ENCODE measurements around the gene ADAMTS9.
A peak's percentile ranks its signal among the peaks of the same experiment; 100 is the strongest.
"Not testable (repeated sequence)": the region's sequence is repeated elsewhere in the genome, so short reads cannot be mapped to it uniquely, and the experiment has no call there.

ADAMTS9 gene

DNA sequence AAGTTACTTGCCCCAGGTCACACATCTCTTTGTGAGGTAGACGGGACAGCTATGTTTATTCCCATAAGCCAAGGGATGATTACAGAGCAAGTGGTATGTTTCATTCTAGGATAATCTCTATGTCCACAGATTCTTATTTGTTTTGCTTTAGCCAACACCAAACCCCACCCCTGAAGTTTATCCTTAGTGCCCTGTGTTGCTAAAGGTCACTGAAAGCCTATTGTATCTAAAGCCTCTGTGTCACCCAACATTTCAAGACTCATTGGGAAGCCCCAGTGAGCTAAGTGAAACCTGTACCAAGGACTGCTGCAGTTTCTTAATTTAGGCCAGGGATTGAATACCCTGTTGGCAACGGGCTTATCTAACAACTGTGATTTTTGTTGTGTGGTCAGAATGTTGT lies 135.6 kb downstream of the ADAMTS9 start:
- peak overlapping the region; percentile 62 for H3K27ac ChIP-seq (ENCODE audit: low read depth, low read length)
- no peak overlapping the region for H3K4me3 ChIP-seq (ENCODE audit: low read length)
- H3K9ac ChIP-seq (ENCODE audit: low read length) = no peak overlapping the region
- H3K36me3 ChIP-seq (ENCODE audit: control insufficient read depth, insufficient read depth, low read length) = peaks cover 3% of the 10 kb centered on the region
- H3K4me1 ChIP-seq (ENCODE audit: control insufficient read depth, insufficient read depth, low read length) = peaks cover 37% of the 10 kb centered on the region
- H3K27me3 ChIP-seq (ENCODE audit: control insufficient read depth, insufficient read depth, low read length) = no peaks in the 10 kb centered on the region

DNA sequence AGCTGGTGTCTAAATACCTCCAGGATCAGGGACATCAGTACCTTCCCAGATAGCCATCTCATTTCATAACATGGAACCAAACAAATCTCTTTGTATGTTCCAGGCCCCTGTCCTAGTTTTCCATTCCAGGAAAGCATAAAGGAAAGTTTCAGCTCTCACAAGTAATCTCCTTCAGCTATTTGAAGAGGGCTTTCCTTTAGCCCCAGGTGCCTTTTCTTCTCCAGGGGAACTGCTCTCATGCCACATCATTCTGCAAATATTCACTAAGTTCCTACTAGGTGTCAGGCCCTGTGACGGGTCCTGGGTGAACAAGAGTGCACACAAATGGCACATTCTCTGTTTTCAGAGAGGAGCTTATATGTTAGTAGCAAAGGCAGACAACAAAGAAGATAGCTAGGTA lies 136.1 kb downstream of the ADAMTS9 start:
- H3K27ac ChIP-seq (ENCODE audit: low read depth, low read length) = peak overlapping the region; percentile 62

DNA sequence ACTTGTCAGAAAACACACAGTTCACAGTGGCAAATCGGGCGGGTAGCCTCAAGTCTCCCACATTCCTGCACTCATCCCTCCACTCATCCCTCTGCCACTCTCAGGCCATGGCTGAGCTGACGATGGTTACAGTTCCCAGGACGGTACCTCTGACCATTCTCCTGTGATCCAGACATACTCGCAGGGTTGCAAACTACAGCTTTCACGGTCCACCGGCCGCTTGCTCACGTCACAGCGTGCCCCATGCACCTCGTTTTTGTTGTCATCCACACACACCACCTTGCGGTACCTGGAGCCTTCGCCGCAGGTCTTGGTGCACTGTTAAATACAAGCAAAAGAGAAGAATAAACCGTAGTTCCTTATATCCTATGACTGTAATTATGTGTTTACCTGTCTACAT lies 137.1 kb downstream of the ADAMTS9 start:
- peaks cover 41% of the 10 kb centered on the region for H3K4me1 ChIP-seq (ENCODE audit: control insufficient read depth, insufficient read depth, low read length)

More for the DNA sequence above, 136.1 kb downstream of the ADAMTS9 start:
- Histone ChIP-seq H3K9ac (ENCODE audit: low read length) (no peak overlapping the region), H3K36me3 (ENCODE audit: control insufficient read depth, insufficient read depth, low read length) (peaks cover 3% of the 10 kb centered on the region), H3K27me3 (ENCODE audit: control insufficient read depth, insufficient read depth, low read length) (no peaks in the 10 kb centered on the region), H3K4me1 (ENCODE audit: control insufficient read depth, insufficient read depth, low read length) (peaks cover 41% of the 10 kb centered on the region), H3K4me3 (ENCODE audit: low read length) (no peak overlapping the region)

DNA sequence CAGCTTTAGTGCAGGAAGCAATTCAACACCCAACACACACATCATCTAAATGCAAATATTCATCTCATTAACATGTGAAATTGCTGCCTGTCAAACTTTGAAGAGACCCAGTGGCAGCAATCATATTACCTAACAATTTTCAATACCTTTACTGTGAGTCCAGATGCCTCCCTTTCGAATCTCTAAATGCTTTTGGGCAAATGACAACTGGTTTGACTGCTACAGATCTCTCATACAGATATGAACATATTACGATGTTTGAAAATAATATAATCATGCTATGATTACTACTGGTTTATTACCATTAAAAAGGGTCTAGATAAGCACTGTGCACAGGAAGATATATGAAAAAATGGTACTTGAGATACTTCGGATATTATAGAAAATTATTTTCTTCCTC lies 137.9 kb downstream of the ADAMTS9 start:
- H3K36me3 ChIP-seq (ENCODE audit: control insufficient read depth, insufficient read depth, low read length) = no peaks in the 10 kb centered on the region
- no peak overlapping the region for H3K4me3 ChIP-seq (ENCODE audit: low read length)
- peak overlapping the region; percentile 80 for H3K27ac ChIP-seq (ENCODE audit: low read depth, low read length)
- peaks cover 40% of the 10 kb centered on the region for H3K4me1 ChIP-seq (ENCODE audit: control insufficient read depth, insufficient read depth, low read length)
- H3K27me3 ChIP-seq (ENCODE audit: control insufficient read depth, insufficient read depth, low read length) = no peaks in the 10 kb centered on the region
- no peak overlapping the region for H3K9ac ChIP-seq (ENCODE audit: low read length)

More for the DNA sequence above, 137.1 kb downstream of the ADAMTS9 start:
- H3K4me3 ChIP-seq (ENCODE audit: low read length) = no peak overlapping the region
- H3K36me3 ChIP-seq (ENCODE audit: control insufficient read depth, insufficient read depth, low read length) = no peaks in the 10 kb centered on the region
- no peaks in the 10 kb centered on the region for H3K27me3 ChIP-seq (ENCODE audit: control insufficient read depth, insufficient read depth, low read length)
- H3K27ac ChIP-seq (ENCODE audit: low read depth, low read length) = peak overlapping the region; percentile 80
- no peak overlapping the region for H3K9ac ChIP-seq (ENCODE audit: low read length)

- H3K27me3 ChIP-seq (ENCODE audit: control insufficient read depth, insufficient read depth, low read length) = no peaks in the 10 kb centered on the region
- no peak overlapping the region for H3K9ac ChIP-seq (ENCODE audit: low read length)
- peak overlapping the region; percentile 80 for H3K27ac ChIP-seq (ENCODE audit: low read depth, low read length)
- peaks cover 34% of the 10 kb centered on the region for H3K4me1 ChIP-seq (ENCODE audit: control insufficient read depth, insufficient read depth, low read length)
- H3K4me3 ChIP-seq (ENCODE audit: low read length) = no peak overlapping the region
- no peaks in the 10 kb centered on the region for H3K36me3 ChIP-seq (ENCODE audit: control insufficient read depth, insufficient read depth, low read length)
Observed at GRCh38 chr3:64548200-64548889, 139.5 kb downstream of the ADAMTS9 start.

GRCh38 chr3:64546856-64547255 lies 140.9 kb downstream of the ADAMTS9 start:
- Histone ChIP-seq H3K27me3 (ENCODE audit: control insufficient read depth, insufficient read depth, low read length) (no peaks in the 10 kb centered on the region), H3K9ac (ENCODE audit: low read length) (no peak overlapping the region), H3K36me3 (ENCODE audit: control insufficient read depth, insufficient read depth, low read length) (no peaks in the 10 kb centered on the region), H3K27ac (ENCODE audit: low read depth, low read length) (peak overlapping the region; percentile 80), H3K4me1 (ENCODE audit: control insufficient read depth, insufficient read depth, low read length) (peaks cover 32% of the 10 kb centered on the region), H3K4me3 (ENCODE audit: low read length) (no peak overlapping the region)

- H3K27me3 ChIP-seq (ENCODE audit: control insufficient read depth, insufficient read depth, low read length); H3K36me3 ChIP-seq (ENCODE audit: control insufficient read depth, insufficient read depth, low read length); H3K9ac ChIP-seq (ENCODE audit: low read length); H3K27ac ChIP-seq (ENCODE audit: low read depth, low read length); H3K4me3 ChIP-seq (ENCODE audit: low read length): not testable (repeated sequence)
- H3K4me1 ChIP-seq (ENCODE audit: control insufficient read depth, insufficient read depth, low read length) = peaks cover 29% of the 10 kb centered on the region
Observed at GRCh38 chr3:64545239-64545638, 142.6 kb downstream of the ADAMTS9 start.

GRCh38 chr3:64541803-64542202 lies 146.0 kb downstream of the ADAMTS9 start:
- no peak overlapping the region for H3K9ac ChIP-seq (ENCODE audit: low read length)
- no peak overlapping the region for H3K4me3 ChIP-seq (ENCODE audit: low read length)
- no peaks in the 10 kb centered on the region for H3K27me3 ChIP-seq (ENCODE audit: control insufficient read depth, insufficient read depth, low read length)
- no peak overlapping the region for H3K27ac ChIP-seq (ENCODE audit: low read depth, low read length)
- H3K4me1 ChIP-seq (ENCODE audit: control insufficient read depth, insufficient read depth, low read length) = peaks cover 12% of the 10 kb centered on the region
- no peaks in the 10 kb centered on the region for H3K36me3 ChIP-seq (ENCODE audit: control insufficient read depth, insufficient read depth, low read length)

- Histone ChIP-seq H3K4me1 (ENCODE audit: control insufficient read depth, insufficient read depth, low read length) (peaks cover 11% of the 10 kb centered on the region), H3K4me3 (ENCODE audit: low read length) (no peak overlapping the region), H3K9ac (ENCODE audit: low read length) (no peak overlapping the region), H3K36me3 (ENCODE audit: control insufficient read depth, insufficient read depth, low read length) (no peaks in the 10 kb centered on the region), H3K27ac (ENCODE audit: low read depth, low read length) (peak overlapping the region; percentile 68), H3K27me3 (ENCODE audit: control insufficient read depth, insufficient read depth, low read length) (no peaks in the 10 kb centered on the region)
Observed at GRCh38 chr3:64539451-64540196, 148.2 kb downstream of the ADAMTS9 start.

GRCh38 chr3:64536166-64536565 lies 151.6 kb downstream of the ADAMTS9 start:
- peaks cover 15% of the 10 kb centered on the region for H3K4me1 ChIP-seq (ENCODE audit: control insufficient read depth, insufficient read depth, low read length)
- H3K36me3 ChIP-seq (ENCODE audit: control insufficient read depth, insufficient read depth, low read length) = no peaks in the 10 kb centered on the region
- no peak overlapping the region for H3K9ac ChIP-seq (ENCODE audit: low read length)
- no peaks in the 10 kb centered on the region for H3K27me3 ChIP-seq (ENCODE audit: control insufficient read depth, insufficient read depth, low read length)
- no peak overlapping the region for H3K4me3 ChIP-seq (ENCODE audit: low read length)
- H3K27ac ChIP-seq (ENCODE audit: low read depth, low read length) = no peak overlapping the region

GRCh38 chr3:64533617-64534317 lies 154.0 kb downstream of the ADAMTS9 start:
- peak overlapping the region; percentile 66 for H3K27ac ChIP-seq (ENCODE audit: low read depth, low read length)
- H3K4me3 ChIP-seq (ENCODE audit: low read length) = no peak overlapping the region
- no peaks in the 10 kb centered on the region for H3K36me3 ChIP-seq (ENCODE audit: control insufficient read depth, insufficient read depth, low read length)
- H3K4me1 ChIP-seq (ENCODE audit: control insufficient read depth, insufficient read depth, low read length) = peaks cover 4% of the 10 kb centered on the region
- no peaks in the 10 kb centered on the region for H3K27me3 ChIP-seq (ENCODE audit: control insufficient read depth, insufficient read depth, low read length)
- H3K9ac ChIP-seq (ENCODE audit: low read length) = peak overlapping the region; percentile 11

- no peaks in the 10 kb centered on the region for H3K36me3 ChIP-seq (ENCODE audit: control insufficient read depth, insufficient read depth, low read length)
- H3K9ac ChIP-seq (ENCODE audit: low read length) = no peak overlapping the region
- no peak overlapping the region for H3K27ac ChIP-seq (ENCODE audit: low read depth, low read length)
- H3K4me1 ChIP-seq (ENCODE audit: control insufficient read depth, insufficient read depth, low read length) = peaks cover 4% of the 10 kb centered on the region
- H3K27me3 ChIP-seq (ENCODE audit: control insufficient read depth, insufficient read depth, low read length) = no peaks in the 10 kb centered on the region
- H3K4me3 ChIP-seq (ENCODE audit: low read length) = no peak overlapping the region
Observed at GRCh38 chr3:64530434-64531049, 157.3 kb downstream of the ADAMTS9 start.

All from rectal smooth muscle tissue (tissue), 1 donor.